Epithelial cell of esophagus (primary cell): Measurements from ENCODE around the gene AKR7A2.

Source experiments
- DNase-seq: peaks from one replicate; pipeline ENCODE4 v3.0.0; 2010; ENCODE audit warnings: low read depth
- H3K4me3 ChIP-seq: 2 replicates; pipeline ENCODE4 v1.5.1; 2011; ENCODE audit warnings: mild to moderate bottlenecking, low read length, control low read depth
- TF ChIP-seq, protein P1 (sequence below): IDR thresholded peaks from 2 replicates; pipeline ENCODE4 v1.5.1; 2011; ENCODE audit warnings: low read depth, mild to moderate bottlenecking, low read length, control low read depth, inconsistent platforms; ENCODE audit not compliant: insufficient read depth; ENCODE audit errors: missing control alignments

AKR7A2 gene

DNA sequence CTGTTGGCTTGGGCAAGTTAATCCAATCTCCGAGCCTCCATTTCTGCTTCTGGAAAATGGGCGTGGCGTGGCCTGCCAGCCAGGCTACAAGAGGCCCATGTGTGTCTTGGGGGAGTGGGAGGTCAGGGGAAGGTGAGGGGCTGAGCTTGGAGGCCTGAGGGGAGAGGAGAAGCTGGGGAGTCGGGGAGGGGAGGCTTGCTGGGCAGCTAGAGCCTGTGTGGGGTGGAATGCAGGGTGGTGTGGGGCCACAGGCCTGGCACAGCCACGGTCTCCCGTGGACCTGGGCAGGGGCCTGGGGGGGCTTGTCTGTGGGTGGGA lies 14.8 kb upstream of the AKR7A2 start:
- DNase-seq = no peak
- TF ChIP-seq, protein P1, sequence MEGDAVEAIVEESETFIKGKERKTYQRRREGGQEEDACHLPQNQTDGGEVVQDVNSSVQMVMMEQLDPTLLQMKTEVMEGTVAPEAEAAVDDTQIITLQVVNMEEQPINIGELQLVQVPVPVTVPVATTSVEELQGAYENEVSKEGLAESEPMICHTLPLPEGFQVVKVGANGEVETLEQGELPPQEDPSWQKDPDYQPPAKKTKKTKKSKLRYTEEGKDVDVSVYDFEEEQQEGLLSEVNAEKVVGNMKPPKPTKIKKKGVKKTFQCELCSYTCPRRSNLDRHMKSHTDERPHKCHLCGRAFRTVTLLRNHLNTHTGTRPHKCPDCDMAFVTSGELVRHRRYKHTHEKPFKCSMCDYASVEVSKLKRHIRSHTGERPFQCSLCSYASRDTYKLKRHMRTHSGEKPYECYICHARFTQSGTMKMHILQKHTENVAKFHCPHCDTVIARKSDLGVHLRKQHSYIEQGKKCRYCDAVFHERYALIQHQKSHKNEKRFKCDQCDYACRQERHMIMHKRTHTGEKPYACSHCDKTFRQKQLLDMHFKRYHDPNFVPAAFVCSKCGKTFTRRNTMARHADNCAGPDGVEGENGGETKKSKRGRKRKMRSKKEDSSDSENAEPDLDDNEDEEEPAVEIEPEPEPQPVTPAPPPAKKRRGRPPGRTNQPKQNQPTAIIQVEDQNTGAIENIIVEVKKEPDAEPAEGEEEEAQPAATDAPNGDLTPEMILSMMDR = no peak
- H3K4me3 ChIP-seq = no peak overlapping the region

DNA sequence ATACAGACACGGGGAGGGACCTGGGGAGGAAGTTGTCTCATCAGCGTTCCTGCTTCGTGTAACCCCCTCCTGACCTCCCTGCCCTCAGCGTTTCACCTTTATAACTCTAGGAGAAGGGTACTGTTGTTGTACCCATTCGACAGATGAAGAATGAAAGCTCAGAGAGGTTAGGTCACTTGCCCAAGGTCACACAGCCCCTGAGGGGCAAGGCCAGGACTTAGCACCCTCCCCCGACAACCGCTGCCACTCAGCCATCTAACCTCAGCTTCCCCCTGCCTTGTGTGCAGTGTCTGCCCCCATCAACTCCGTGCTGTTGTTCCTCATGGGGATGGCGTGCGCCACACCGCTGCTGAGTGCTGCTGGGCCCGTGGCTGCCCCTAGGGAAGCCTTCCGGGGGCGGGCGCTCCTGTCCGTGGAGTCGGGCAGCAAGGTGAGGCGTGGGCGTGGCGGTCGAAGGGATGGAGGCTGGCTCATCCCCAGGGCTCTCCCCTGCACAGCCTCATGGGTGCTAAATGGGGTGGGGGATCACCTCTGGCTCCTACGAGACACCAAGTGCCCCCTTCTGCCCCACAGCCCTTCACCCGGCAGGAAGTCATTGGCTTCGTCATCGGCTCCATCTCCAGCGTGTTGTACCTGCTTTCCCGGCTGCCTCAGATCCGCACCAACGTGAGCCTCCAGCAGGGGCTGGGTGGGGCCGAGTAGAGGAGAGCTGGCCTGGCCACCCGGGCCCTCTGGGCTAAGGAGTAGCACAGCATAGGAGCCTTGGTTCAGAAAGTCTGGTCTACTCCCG lies 14.2 kb upstream of the AKR7A2 start:
- H3K4me3 ChIP-seq = no peak overlapping the region
- no peak for DNase-seq
- TF ChIP-seq, protein P1 = no peak

DNA sequence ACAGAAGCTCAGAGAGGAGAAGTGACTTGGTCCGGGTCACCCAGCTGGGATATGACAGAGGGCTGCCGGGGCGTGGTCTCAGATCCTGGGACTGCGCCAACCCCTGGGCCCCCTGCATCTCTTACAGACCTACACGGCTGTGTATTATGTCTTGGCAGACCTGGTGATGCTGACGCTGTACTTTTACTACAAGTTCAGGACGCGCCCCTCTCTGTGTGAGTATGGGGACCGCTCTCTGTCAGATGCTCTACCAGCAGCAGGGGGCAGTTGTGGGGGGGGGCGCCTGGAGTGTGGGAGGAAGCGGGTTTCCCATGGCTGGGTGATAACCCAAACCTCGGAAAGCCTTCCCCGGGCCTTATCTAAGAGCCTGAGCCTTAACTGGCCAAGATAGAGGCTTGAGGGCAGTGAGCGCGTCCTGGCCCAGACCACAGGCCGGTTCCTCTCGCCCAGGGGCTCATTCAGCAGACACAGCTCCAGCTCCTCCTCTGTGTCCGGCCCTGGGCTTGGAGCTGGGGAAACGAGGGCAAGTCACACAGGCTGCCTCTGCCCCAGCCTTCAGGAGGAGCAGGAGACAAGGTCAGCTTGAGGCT lies 13.5 kb upstream of the AKR7A2 start:
- H3K4me3 ChIP-seq = no peak overlapping the region
- TF ChIP-seq, protein P1 = no peak
- no peak for DNase-seq

DNA sequence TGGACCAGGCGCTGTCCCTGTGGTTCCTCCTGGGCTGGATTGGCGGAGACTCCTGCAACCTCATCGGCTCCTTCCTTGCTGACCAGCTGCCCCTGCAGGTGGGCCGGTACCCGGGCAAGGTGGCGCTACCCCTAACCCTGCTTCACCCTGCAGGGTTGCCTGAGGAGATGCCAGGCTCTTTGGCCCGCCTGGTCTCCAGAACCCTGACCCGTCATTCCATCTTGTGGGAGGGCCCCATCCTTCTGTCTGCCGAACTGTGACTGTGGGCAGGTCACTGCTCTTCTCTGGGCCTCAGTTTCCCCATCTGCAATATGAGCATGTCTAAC lies 12.7 kb upstream of the AKR7A2 start:
- TF ChIP-seq, protein P1 = no peak
- no peak overlapping the region for H3K4me3 ChIP-seq
- DNase-seq = no peak

DNA sequence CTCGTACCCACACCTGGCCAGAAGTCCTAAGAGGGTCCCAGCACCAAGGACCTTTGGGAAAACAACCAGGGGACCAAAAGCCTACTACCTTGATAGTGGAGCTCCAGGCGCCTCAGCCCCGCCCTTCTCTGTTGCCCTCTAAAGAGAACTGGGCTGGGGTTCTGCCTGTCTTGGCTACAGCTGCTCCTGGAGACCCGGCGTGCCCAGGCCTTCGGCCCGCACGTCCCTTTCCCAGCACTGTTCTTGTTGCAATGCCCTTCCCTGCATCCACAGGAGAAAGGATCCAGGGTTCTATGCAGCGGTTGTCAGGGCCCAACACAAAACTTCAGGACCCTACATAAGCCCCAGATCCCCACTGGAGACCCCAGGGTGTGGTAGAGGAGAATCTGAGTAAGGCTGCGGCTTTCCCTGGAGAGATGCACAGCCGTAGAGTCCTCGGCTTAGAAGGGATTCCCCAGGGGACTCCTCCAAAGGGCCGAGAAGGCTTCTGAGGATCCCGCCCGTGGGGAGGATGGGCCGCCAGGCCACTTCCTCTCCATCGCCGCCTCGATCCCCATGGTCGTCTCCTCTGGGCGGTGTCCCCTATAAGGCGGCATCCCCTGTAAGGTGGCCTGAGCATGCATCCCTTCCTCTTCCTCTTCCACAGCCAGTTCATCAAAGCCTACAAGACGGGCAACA lies 12.2 kb upstream of the AKR7A2 start:
- H3K4me3 ChIP-seq = no peak overlapping the region
- DNase-seq = no peak
- TF ChIP-seq, protein P1 = no peak

DNA sequence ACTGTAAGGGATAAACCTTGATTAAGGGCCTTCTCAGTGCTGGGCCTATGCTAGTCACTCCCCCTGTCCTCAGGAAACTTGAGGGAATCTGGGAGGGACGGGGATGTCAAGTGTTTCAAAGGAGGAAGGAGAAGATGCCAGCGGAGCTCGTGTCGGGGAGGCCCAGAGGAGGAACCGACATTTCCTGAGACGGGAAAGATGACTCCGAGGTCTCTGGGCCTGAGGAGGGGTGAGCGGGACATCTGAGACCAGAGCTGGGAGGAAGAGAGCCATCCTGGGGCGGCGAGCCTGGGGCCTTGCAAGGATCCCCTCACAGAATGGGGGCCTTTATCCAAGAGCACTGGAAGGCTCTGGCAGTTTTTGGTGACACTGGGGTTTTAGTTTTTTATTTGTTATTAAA lies 10.5 kb upstream of the AKR7A2 start:
- TF ChIP-seq, protein P1 = no peak
- DNase-seq = no peak
- H3K4me3 ChIP-seq = no peak overlapping the region

DNA sequence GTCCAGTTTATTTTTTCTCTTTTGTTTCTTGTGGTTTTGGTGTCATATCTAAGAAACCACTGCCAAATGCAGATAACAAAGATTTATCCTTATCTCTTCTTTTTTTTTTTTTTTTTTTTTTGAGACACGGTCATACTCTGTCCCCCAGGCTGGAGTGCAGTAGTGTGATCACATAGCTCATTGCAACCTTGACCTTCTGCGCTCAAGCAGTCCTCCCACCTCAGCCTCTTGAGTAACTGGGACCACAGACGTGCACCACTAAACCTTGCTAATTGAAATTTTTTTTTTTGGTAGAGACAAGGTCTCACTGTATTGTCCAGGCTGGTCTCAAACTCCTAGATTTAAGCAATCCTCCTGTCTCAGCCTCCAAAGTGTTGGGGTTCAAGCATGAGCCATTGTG lies 9.1 kb upstream of the AKR7A2 start:
- no peak overlapping the region for H3K4me3 ChIP-seq
- TF ChIP-seq, protein P1 = no peak
- DNase-seq = no peak
